NAMALWA (cell line): ENCODE results near the gene PRPH.
A peak's percentile ranks its signal among the peaks of the same experiment; 100 is the strongest.
"Not testable (repeated sequence)": the region's sequence is repeated elsewhere in the genome, so short reads cannot be mapped to it uniquely, and the experiment has no call there.

Experiments
- DNase-seq: peaks from one replicate; pipeline ENCODE4 v3.0.0-alpha.2; 2015; ENCODE audit warnings: low spot score

PRPH gene

DNA sequence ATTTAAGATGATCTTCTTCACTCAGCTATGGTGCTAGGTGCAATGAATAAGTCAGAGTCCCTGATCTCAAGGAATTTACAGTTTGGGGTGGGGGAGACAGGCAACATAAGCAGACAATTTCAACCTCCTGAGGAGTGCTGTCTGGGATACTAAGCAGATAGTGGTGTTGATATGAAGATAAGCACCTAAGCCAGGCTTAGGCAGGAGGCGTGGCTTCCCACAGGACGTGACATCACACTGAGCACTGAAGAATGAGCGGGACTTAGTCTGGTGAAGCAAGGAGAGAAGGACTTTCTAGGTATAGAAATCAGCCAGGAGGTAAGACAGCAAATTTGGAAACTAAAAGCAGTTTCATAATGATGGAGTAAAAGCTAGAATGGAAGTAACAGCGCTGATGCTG lies 6.8 kb downstream of the PRPH start:
- no peak for DNase-seq

DNA sequence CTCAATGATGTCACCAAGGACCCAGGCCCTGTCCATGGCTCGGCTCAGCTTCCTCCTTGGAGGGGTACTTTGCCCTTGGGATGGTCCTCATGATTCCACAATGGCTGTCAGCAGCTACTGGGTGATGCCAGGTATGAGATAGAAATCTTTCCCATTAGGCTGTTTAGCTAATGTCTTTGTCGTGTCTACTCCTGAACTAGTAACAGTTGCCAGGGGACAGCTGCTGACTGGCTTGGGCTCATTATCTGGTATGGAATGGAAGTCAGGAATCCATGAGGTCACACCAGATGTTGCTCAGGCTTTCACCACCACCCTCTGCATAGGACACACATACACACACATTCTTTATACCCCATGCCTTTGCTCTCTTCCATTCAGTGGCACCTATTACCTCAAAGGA lies 9.2 kb downstream of the PRPH start:
- DNase-seq: no peak

DNA sequence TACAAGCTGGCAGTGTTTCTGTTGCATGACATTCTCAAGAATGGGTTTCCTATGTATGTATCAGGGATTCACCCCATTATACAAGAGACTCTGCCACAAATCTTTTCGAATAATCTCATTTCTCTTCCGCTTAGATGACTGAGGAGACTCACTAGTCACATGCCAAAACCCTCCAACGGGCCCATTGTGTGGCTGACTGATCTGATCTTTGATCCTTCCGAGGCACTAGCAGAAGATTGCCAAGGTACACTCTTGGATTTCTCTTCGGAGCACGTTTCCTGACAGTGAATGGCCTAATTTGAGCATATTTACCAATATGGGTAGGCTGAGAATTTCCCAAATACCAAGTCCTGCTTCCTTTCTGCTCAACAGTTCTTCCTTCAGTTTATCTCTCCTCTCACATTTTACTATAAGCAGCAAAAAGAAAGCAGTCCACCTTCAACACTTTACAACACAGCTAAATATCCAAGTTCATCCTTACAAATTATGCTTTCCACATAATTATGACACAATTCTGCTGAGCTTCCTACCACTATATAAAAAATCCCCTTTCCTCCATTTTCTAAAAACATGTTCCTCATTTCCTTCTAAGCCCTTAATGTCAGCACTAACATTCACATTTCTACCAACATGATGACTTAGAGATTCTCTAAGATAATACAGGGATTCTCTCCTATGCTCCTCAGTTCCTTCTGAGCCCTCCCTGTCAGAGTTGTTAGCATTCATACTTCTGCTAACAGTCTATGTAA lies 11.0 kb downstream of the PRPH start:
- no peak for DNase-seq

DNA sequence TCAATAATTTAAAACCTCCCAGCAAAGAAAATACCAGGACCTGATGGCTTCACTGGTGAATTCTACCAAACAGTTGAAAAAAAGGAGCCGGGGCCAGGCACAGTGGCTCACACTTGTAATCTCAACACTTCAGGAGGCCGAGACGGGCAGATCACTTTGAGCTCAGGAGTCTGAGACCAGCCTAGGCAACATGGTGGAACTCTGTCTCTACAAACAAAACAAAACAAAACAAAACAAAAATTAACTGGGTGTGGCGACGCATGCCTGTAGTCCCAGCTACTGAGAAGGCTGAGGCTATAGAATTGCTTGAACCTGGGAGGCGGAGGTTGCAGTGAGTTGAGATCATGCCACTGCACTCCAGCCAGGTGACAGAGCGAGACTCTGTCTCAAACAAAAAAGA lies 14.4 kb downstream of the PRPH start:
- no peak for DNase-seq

DNA sequence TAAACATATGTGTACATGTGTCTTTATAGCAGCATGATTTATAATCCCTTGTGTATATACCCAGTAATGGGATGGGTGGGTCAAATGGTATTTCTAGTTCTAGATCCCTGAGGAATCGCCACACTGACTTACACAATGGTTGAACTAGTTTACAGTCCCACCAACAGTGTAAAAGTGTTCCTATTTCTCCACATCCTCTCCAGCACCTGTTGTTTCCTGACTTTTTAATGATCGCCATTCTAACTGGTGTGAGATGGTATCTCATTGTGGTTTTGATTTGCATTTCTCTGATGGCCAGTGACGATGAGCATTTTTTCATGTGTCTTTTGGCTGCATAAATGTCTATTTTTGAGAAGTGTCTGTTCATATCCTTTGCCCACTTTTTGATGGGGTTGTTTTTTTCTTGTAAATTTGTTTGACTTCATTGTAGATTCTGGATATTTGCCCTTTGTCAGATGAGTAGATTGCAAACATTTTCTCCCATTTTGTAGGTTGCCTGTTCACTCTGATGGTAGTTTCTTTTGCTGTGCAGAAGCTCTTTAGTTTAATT lies 15.6 kb downstream of the PRPH start:
- DNase-seq: not testable (repeated sequence)

DNA sequence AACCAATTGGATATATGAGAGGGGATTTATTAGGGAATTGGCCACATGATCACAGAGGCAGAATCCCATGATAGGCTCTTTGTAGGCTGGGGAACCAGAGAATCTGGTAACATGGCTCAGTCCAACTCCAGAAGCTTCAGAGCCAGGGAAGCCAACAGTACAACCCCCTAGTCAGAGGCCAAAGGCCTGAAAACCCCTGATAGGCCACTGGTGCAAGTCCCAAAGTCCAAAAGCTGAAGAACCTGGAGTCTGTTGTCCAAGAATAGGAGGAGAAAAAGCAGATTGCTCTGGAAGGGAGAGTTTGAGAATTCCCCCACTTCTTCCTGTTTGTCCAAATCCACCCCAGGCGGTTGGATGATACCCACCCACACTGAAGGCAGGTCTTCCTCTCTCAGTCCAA lies 19.9 kb downstream of the PRPH start:
- no peak for DNase-seq

DNA sequence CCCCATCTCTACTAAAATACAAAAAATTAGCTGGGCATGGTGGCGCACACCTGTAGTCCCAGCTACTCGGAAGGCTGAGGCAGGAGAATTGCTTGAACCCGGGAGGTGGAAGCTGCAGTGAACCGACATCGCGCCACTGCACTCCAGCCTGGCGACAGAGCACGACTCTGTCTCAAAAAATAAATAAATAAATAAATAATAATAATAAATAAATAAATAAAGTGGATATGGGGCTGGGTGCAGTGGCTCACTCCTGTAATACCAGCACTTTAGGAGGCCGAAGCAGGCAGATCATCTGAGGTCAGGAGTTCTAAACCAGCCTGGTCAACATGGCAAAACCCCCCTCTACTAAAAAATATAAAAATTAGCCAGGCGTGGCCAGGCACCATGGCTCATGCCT lies 22.2 kb downstream of the PRPH start:
- not testable (repeated sequence) for DNase-seq

DNA sequence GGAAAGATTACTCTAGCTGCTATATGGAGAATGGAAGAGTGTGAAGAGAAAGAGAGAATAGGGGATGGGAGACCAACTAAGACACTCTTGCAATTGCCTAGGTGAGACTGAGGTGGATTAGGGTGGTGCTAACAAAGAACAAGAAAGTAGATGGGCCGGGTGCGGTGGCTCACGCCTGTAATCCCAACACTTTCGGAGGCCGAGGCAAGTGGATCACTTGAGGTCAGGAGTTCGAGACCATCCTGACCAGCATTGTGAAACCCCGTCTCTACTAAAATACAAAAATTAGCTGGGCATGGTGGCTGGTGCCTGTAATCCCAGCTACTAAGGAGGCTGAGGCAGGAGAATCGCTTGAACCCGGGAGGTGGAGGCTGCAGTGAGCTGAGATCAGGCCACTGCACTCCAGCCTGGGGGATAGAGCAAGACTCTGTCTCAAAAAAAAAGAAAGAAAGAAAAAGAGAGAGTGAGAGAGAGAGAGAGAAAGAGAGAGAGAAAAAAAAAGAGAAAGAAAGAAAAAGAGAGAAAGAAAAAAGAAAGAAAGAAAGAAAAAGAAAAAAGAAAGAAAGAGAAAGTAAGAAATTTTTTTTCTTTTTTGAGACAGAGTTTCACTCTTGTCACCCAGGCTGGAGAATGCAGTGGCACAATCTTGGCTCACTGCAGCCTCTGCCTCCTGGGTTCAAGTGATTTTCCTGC lies 25.6 kb downstream of the PRPH start:
- not testable (repeated sequence) for DNase-seq

DNA sequence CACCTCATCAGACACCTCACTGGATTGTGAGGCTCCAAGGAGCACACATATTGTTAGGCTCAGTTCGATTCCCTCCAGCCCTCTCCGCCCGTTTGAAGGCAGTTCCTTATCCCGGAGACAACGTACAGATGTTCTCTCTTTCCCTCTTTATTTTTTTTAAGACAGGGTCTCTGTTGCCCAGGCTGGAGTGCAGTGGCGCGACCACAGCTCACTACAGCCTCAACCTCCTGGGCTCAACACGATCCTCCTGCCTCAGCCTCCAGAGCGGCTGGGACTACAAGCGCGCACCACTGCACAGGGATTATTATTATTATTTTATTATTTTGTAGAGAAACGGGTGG lies 27.4 kb downstream of the PRPH start:
- no peak for DNase-seq

DNA sequence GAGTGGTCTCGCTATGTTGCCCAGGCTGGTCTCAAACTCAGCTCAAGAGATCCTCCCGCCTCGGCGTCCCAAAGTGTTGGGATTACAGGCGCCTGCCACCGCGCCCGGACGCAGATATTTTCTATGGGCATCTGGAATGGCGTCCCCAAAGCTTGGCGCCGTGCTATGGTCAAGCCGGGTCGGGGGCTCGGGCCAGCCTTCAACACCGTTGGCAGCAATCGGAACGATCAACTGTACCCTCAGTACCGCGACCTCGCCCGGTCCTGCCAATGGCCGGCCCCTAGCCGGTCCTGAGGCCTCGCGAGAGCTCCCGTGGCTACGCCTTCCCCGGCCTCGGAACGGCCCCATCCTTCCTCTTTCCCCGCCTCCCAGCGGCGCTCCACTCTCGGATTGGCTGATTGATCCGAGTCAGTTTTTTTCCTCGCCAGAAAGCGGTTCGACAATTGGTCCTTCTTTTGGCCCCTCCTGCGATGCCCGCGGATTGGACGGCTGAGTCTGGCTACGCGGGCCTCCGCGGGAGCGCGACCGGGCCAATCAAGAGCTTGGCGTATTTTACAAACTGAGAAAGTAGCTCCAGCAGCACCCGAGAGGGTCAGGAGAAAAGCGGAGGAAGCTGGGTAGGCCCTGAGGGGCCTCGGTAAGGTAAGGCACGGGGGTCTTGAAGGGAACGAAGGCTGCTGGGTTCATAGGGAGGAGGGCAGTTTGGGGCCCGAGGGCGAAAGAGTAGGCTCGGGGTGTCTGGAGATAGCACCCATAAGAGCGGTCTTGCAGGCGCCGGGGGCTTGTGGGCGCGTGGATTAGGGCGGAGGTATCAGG lies 28.0 kb downstream of the PRPH start, which contains the start of gene TROAP:
Gene TROAP (plus strand): TSS at position 548 of the 816 bp plus-strand sequence. CDS start 354 bp downstream, outside the sequence.
- peak; percentile 99 for DNase-seq

DNA sequence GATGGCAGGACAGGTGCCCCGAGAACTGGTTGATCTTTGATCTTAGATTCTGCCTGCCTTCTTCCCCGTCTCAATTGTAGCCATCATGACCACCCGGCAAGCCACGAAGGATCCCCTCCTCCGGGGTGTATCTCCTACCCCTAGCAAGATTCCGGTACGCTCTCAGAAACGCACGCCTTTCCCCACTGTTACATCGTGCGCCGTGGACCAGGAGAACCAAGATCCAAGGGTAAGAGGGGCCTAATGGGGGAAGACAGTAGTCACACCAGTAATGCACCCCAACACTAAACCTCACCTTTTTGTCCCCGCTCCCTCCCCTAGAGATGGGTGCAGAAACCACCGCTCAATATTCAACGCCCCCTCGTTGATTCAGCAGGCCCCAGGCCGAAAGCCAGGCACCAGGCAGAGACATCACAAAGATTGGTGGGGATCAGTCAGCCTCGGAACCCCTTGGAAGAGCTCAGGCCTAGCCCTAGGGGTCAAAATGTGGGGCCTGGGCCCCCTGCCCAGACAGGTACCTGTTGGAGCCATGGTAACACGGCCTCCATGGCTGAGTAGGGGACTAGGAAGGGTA lies 28.7 kb downstream of the PRPH start:
- DNase-seq: no peak

DNA sequence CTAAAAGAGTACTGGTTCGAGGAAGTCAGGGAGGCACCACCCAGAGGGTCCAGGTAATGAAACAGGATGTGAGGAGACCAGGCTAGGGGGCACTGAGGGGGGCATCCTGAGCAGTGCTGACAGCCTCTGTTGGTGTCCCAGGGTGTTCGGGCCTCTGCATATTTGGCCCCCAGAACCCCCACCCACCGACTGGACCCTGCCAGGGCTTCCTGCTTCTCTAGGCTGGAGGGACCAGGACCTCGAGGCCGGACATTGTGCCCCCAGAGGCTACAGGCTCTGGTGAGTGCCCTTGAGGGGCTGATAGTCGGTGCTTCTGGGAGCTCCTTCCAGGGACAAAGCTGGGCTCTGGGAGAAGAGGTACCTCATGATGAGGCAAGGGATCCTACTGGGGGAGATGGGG lies 30.7 kb downstream of the PRPH start:
- no peak for DNase-seq

DNA sequence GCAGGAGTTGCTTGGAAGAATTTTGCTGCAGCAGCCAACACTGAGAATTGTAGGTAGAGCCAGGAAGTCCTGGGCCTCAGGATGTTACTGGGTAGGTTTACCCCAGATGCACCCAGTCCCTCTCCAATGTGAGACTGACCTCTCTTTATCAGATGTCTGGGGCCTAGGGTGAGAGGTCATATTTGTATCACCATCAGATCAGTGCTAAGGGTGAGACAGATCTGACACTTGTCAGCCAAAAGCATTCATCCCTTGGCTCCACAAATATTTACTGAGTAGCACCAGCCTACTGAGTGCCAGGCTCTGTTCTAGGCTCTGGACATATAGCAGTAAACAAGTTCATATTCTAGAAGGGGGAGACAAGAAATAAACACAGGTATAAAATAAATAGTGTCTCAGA lies 32.4 kb downstream of the PRPH start:
- no peak for DNase-seq

DNA sequence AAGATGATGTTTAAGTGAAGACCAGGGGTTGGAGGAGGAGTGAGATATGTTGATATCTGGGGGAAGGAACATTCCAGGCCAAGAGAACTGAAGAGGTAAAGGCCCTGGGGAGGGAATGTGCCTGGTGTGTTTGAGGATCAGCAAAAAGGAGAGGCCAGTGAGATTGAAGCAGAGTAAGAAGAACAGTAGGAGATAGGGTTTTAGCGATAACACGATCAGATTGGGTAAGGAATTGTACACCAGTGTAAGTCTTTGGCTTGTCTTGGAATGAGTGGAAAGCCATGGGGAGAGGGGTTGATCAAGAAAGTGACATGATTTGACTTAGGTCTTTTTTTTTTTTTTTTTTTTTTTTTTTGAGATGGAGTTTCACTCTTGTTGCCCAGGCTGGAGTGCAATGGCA lies 32.9 kb downstream of the PRPH start:
- DNase-seq: no peak

DNA sequence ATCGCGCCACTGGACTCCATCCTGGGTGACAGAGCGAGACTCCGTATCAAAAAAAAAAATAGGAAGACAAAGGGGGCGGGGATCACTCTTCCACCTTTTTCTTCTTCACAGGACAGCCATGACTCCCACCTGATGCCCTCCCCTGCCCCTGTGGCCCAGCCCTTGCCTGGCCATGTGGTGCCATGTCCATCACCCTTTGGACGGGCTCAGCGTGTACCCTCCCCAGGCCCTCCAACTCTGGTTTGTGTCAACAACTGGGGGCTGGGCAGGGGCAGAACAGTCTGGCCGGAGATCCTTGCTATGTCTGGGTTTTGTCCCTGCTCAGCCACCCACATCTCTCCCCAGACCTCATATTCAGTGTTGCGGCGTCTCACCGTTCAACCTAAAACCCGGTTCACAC lies 33.9 kb downstream of the PRPH start:
- DNase-seq: no peak

DNA sequence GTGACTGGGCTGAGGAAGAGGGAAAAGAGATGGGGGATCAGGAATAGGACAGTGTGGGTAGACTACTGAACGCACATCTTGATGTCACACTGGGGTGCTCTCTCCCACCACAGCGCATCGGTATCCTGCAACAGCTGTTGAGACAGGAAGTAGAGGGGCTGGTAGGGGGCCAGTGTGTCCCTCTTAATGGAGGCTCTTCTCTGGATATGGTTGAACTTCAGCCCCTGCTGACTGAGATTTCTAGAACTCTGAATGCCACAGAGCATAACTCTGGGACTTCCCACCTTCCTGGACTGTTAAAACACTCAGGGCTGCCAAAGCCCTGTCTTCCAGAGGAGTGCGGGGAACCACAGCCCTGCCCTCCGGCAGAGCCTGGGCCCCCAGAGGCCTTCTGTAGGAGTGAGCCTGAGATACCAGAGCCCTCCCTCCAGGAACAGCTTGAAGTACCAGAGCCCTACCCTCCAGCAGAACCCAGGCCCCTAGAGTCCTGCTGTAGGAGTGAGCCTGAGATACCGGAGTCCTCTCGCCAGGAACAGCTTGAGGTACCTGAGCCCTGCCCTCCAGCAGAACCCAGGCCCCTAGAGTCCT lies 35.2 kb downstream of the PRPH start:
- no peak for DNase-seq

DNA sequence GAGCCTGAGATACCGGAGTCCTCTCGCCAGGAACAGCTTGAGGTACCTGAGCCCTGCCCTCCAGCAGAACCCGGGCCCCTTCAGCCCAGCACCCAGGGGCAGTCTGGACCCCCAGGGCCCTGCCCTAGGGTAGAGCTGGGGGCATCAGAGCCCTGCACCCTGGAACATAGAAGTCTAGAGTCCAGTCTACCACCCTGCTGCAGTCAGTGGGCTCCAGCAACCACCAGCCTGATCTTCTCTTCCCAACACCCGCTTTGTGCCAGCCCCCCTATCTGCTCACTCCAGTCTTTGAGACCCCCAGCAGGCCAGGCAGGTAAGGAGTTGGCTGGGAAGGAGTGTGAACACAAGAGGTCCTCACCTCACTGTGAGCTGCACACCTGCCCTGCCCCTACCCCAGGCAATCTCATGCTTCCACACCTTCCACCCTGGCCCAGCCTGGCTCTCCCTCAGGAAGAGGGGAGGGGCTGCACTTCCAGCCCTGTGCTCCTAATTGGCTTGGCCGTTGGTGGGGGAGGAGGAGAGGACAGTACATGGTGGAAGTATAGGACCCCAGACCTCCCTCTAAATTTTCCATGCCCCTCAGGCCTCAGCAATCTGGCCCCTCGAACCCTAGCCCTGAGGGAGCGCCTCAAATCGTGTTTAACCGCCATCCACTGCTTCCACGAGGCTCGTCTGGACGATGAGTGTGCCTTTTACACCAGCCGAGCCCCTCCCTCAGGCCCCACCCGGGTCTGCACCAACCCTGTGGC lies 35.9 kb downstream of the PRPH start:
- no peak for DNase-seq

DNA sequence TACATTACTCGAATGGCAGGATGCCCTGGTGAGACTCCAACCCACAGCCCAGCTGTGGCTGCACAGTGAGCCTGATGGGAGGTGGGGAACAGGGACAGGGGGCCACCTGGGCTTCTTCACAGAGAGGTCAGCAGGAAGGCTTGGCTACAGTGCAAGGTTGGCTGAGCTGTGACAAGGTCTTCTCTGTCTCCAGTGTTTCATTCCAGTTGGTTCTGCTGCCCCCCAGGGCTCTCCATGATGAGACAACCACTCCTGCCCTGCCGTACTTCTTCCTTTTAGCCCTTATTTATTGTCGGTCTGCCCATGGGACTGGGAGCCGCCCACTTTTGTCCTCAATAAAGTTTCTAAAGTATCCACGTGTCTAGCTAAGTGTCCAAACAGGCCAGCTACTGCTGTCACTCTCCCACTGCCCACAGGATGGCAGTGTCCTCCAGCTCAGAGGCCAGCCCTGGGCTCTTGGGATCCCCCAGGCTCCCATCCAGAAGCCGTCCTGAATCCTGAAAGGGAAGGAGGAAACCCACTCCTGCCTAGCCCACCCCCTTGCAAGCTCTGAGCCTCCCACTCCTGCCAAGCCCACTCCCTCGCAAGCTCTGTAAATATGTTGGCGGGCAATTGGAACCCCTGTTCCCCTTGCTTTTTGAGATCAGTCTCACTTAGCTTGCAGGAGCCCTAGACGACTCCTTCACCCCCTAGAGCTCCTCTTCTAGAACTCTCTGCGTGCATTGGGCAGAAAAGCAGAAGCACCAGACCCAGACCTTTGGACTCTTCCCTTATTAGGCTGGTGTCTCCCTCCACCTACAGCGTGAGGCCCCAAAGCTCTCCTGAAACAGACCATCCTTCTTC lies 36.7 kb downstream of the PRPH start:
- no peak for DNase-seq

DNA sequence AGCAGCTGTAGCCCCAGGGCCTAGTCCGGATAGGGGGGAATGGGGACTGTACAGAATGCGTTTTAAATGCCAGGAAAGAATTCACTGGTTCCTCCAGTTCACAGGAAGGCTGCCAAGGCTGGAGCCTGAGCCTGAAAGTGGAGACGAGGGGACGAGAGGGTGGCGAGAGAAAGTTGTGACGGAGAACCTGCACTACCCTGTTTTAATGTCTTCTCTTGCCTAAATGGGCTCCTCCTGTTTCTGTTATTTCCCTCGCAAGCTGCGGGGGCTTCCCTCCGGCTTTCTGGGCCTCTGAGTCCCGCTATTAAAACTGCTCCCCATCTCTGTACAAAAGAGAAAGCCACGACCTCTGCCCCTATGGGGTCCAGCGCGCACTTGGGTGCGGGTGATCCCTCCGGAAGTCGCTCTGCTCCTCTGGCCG lies 37.5 kb downstream of the PRPH start:
- no peak for DNase-seq

DNA sequence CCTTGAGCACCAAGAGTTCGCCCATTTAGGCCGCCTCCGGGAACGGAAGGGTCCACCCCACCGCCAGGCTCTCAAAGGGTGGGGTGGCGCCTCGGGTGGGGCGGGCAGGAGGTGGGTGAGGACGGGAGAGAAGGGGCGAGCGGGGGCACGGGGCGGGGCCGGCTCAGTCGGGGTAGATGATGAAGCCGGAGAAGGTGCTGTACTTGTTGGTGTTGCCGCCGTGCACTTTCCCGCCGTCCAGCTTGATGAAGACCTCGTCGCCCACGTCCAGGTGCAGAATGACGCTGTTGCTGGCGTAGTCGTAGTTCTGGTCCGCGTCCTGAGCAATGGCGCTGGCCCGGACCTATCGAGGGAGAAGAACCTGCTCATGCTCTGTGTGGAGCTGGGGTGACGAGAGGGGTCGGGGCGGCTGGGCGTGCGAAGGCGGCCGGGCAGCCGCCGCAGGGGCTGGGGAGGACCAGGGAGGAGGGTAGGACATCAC lies 38.0 kb downstream of the PRPH start:
- no peak for DNase-seq
